NOMO-1 treated with dmso at 0.1 percent for 144 hours (cell line): ENCODE results near the gene F7.
"Not testable (repeated sequence)": the region's sequence is repeated elsewhere in the genome, so short reads cannot be mapped to it uniquely, and the experiment has no call there.

ENCODE experiments used
- DNase-seq: peaks from one replicate; lab custom pipeline; 2025; ENCODE audit not compliant: unreplicated experiment; lab: John Stamatoyannopoulos, UW

F7 gene

GRCh38 chr13:113150550-113151365 is 45.2 kb downstream of the F7 start:
- DNase-seq = no peak

- no peak for DNase-seq
Measured at GRCh38 chr13:113151745-113152690, 46.4 kb downstream of the F7 start.

GRCh38 chr13:113152691-113152983 is 47.0 kb downstream of the F7 start:
- no peak for DNase-seq

GRCh38 chr13:113152984-113153809 is 47.6 kb downstream of the F7 start:
- no peak for DNase-seq

- DNase-seq = peak; percentile 40
Measured at GRCh38 chr13:113153810-113154748, 48.5 kb downstream of the F7 start.

- DNase-seq = no peak
Measured at GRCh38 chr13:113155201-113155600, 49.6 kb downstream of the F7 start.

- no peak for DNase-seq
Measured at GRCh38 chr13:113155982-113156655, 50.5 kb downstream of the F7 start.

GRCh38 chr13:113157206-113157928 is 51.8 kb downstream of the F7 start:
- no peak for DNase-seq

GRCh38 chr13:113157929-113158747 is 52.5 kb downstream of the F7 start, which contains the start of gene PROZ:
PROZ (plus strand) TSS chr13:113158648; CDS start chr13:113158661, 13 bp downstream.
- DNase-seq = no peak

- DNase-seq = no peak
Measured at GRCh38 chr13:113158946-113159345, 53.4 kb downstream of the F7 start.

- DNase-seq = no peak
Measured at GRCh38 chr13:113159701-113160100, 54.1 kb downstream of the F7 start.

- no peak for DNase-seq
Measured at GRCh38 chr13:113160983-113161382, 55.4 kb downstream of the F7 start.

GRCh38 chr13:113161433-113161832 is 55.8 kb downstream of the F7 start:
- DNase-seq = no peak

GRCh38 chr13:113161975-113162374 is 56.4 kb downstream of the F7 start:
- not testable (repeated sequence) for DNase-seq

GRCh38 chr13:113162783-113163685 is 57.4 kb downstream of the F7 start:
- DNase-seq = no peak

GRCh38 chr13:113164492-113164891 is 58.9 kb downstream of the F7 start:
- DNase-seq = no peak

- DNase-seq = no peak
Measured at GRCh38 chr13:113166266-113166665, 60.7 kb downstream of the F7 start.
